Endodermal cell (in vitro differentiated cells): ENCODE data around the gene SSR4. TPM values are rescaled to one million over a fixed set of nuclear protein-coding genes. Genes with fewer than 3 reads are reported as not detected.

ENCODE experiments used
- DNase-seq: peaks from one replicate; pipeline ENCODE4 v3.0.0-alpha.2; 2017
- H3K27ac ChIP-seq: 2 replicates; pipeline ENCODE4 v1.5.1; 2013; ENCODE audit warnings: mild to moderate bottlenecking, low read depth, low read length, moderate library complexity
- H3K27me3 ChIP-seq: 2 replicates; pipeline ENCODE4 v1.6.1; 2013; ENCODE audit warnings: mild to moderate bottlenecking, low read length, moderate library complexity; ENCODE audit not compliant: insufficient read depth, control insufficient read depth, poor library complexity, severe bottlenecking
- H3K36me3 ChIP-seq: 2 replicates; pipeline ENCODE4 v1.7.0; 2013; ENCODE audit warnings: mild to moderate bottlenecking, low read length, moderate library complexity; ENCODE audit not compliant: control insufficient read depth, insufficient read depth
- H3K4me1 ChIP-seq: one replicate; pipeline ENCODE4 v1.7.0; 2013; ENCODE audit warnings: low read length; ENCODE audit not compliant: control insufficient read depth, insufficient read depth
- H3K4me3 ChIP-seq: 2 replicates; pipeline ENCODE4 v1.5.1; 2013; ENCODE audit warnings: mild to moderate bottlenecking, low read length, moderate library complexity
- H3K9ac ChIP-seq: 2 replicates; pipeline ENCODE4 v1.6.1; 2013; ENCODE audit warnings: mild to moderate bottlenecking, low read length, moderate library complexity; ENCODE audit not compliant: poor library complexity, severe bottlenecking; ENCODE audit errors: extremely low read depth
- H3K9me3 ChIP-seq: 2 replicates; pipeline ENCODE4 v1.6.1; 2013; ENCODE audit warnings: mild to moderate bottlenecking, low read length, moderate library complexity; ENCODE audit not compliant: control insufficient read depth
- H3K27ac Mint-ChIP-seq: 2 replicates; pipeline ENCODE4 v1.8.0; 2020; ENCODE audit warnings: mixed read lengths
- H3K27me3 Mint-ChIP-seq: 2 replicates; pipeline ENCODE4 v1.8.0; 2021; ENCODE audit warnings: mild to moderate bottlenecking, mixed read lengths; ENCODE audit not compliant: insufficient read depth
- H3K36me3 Mint-ChIP-seq: 2 replicates; pipeline ENCODE4 v1.8.0; 2020; ENCODE audit warnings: low read depth, mixed read lengths
- H3K4me1 Mint-ChIP-seq: 2 replicates; pipeline ENCODE4 v1.8.0; 2020; ENCODE audit warnings: mixed read lengths
- H3K4me3 Mint-ChIP-seq: 2 replicates; pipeline ENCODE4 v1.8.0; 2020; ENCODE audit warnings: mild to moderate bottlenecking, moderate library complexity, mixed read lengths
- H3K9me3 Mint-ChIP-seq: 2 replicates; pipeline ENCODE4 v1.8.0; 2020; ENCODE audit warnings: mild to moderate bottlenecking, mixed read lengths
- CTCF ChIP-seq: fragments of 200-600 bp; sonication (generic); conservative IDR thresholded peaks from 2 replicates; pipeline ENCODE4 v1.5.0; 2021; ENCODE audit warnings: antibody characterized with exemption, mild to moderate bottlenecking
- WGBS, 2 experiments: methylation state at CpG; one replicate each; pipeline versions ENCODE4 v1.1.5 to v1.1.7; 2013; ENCODE audit warnings: missing lambda C conversion rate in 2 of 2, mixed read lengths in 1 of 2; ENCODE audit not compliant: insufficient coverage in 1 of 2, insufficient read length in 1 of 2; 5-methylcytosine and 5-hydroxymethylcytosine counted together
- total RNA-seq, 2 donors: library from RNA; stranded (reverse); fragmentation: NEBNext Ultra II Directional in 1 of 2; extraction: Animal tissue kit (Norgen Biotek cat#: 25700) in 1 of 2; gene quantifications; 2 replicates in 1 of 2; 3 replicates in 1 of 2; pipeline ENCODE4 v1.2.1, GENCODE V29; 2021

The SSR4 gene
- total RNA-seq, 2 donors from 2014 or later = 220 to 236 TPM

GRCh38 chrX:153800746-153801145 lies 6.3 kb downstream of the SSR4 start:
- Histone ChIP-seq H3K9me3 (no peaks in the 10 kb centered on the region), H3K4me3 (no peak overlapping the region), H3K36me3 (peaks cover 4% of the 10 kb centered on the region), H3K4me1 (no peaks in the 10 kb centered on the region), H3K9ac (no peak overlapping the region), H3K27me3 (no peaks in the 10 kb centered on the region), H3K27ac (no peak overlapping the region)
- Mint-ChIP-seq H3K4me3 (no peak overlapping the region), H3K9me3 (peaks cover 66% of the 10 kb centered on the region), H3K27me3 (no peaks in the 10 kb centered on the region), H3K4me1 (peaks cover 6% of the 10 kb centered on the region), H3K27ac (no peak overlapping the region), H3K36me3 (peaks cover 27% of the 10 kb centered on the region)
- TF ChIP-seq CTCF = no peak
- WGBS, 2 experiments = 90 to 93% methylated on average over 2 to 7 of the region's 7 CpGs
- DNase-seq = no peak

GRCh38 chrX:153801669-153802068 lies 7.2 kb downstream of the SSR4 start:
- Mint-ChIP-seq H3K36me3 (peaks cover 18% of the 10 kb centered on the region), H3K9me3 (peaks cover 67% of the 10 kb centered on the region), H3K27me3 (no peaks in the 10 kb centered on the region), H3K27ac (no peak overlapping the region), H3K4me1 (no peaks in the 10 kb centered on the region), H3K4me3 (no peak overlapping the region)
- WGBS, 2 experiments = 88 to 93% methylated on average over 1 to 8 of the region's 8 CpGs
- Histone ChIP-seq H3K9ac (no peak overlapping the region), H3K27me3 (no peaks in the 10 kb centered on the region), H3K27ac (no peak overlapping the region), H3K36me3 (no peaks in the 10 kb centered on the region), H3K9me3 (no peaks in the 10 kb centered on the region), H3K4me1 (no peaks in the 10 kb centered on the region), H3K4me3 (no peak overlapping the region)
- TF ChIP-seq CTCF = no peak
- DNase-seq = no peak

- no peaks in the 10 kb centered on the region for H3K27me3 ChIP-seq
- no peak overlapping the region for H3K4me3 ChIP-seq
- H3K27ac Mint-ChIP-seq = no peak overlapping the region
- no peak for DNase-seq
- H3K4me1 ChIP-seq = no peaks in the 10 kb centered on the region
- peaks cover 64% of the 10 kb centered on the region for H3K9me3 Mint-ChIP-seq
- WGBS, 2 experiments = 96% methylated on average over 14 of the region's 14 CpGs; no CpG with 5 or more reads in 1 of the 2 experiments
- no peaks in the 10 kb centered on the region for H3K9me3 ChIP-seq
- no peak for TF ChIP-seq CTCF
- H3K27ac ChIP-seq = no peak overlapping the region
- H3K9ac ChIP-seq = no peak overlapping the region
- H3K36me3 Mint-ChIP-seq = peaks cover 13% of the 10 kb centered on the region
- no peak overlapping the region for H3K4me3 Mint-ChIP-seq
- H3K4me1 Mint-ChIP-seq = no peaks in the 10 kb centered on the region
- no peaks in the 10 kb centered on the region for H3K36me3 ChIP-seq
- no peaks in the 10 kb centered on the region for H3K27me3 Mint-ChIP-seq
These were observed 8.1 kb downstream of the SSR4 start for GRCh38 chrX:153802513-153803045.
